ENCODE measurements around the gene FYB2. TPM values are rescaled to one million over a fixed set of nuclear protein-coding genes. Genes with fewer than 3 reads are reported as not detected.

FYB2 gene, protein sequence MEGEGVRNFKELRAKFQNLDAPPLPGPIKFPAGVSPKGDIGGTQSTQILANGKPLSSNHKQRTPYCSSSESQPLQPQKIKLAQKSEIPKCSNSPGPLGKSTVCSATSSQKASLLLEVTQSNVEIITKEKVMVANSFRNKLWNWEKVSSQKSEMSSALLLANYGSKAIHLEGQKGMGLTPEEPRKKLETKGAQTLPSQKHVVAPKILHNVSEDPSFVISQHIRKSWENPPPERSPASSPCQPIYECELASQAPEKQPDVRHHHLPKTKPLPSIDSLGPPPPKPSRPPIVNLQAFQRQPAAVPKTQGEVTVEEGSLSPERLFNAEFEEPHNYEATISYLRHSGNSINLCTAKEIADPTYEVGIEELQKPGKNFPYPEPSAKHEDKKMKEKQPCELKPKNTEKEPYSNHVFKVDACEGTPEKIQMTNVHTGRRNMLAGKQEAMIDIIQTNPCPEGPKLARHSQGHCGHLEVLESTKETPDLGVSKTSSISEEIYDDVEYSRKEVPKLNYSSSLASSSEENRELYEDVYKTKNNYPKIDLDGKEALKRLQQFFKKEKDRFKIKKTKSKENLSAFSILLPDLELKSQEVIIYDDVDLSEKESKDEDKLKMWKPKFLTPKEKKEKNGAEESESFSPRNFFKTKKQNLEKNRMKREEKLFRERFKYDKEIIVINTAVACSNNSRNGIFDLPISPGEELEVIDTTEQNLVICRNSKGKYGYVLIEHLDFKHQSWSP
- total RNA-seq (ENCODE audit: low replicate concordance): 0.76 and 1.3 TPM in 2 replicates
- long read RNA-seq, partial matches to known transcripts: 1 of 3 reads
- long read RNA-seq, other reads (novel, unspliced or antisense): 2 of 3 reads

GRCh38 chr1:56819387-56819899, at the start of gene FYB2:
Gene FYB2, minus strand, starts transcription at chr1:56819404. Its CDS starts 114 bp downstream, at chr1:56819290.
- Mint-ChIP-seq H3K27me3 (peaks cover 5% of the 10 kb centered on the region), H3K27ac (no peak within 1 kb of the TSS), H3K9me3 (peaks cover 5% of the 10 kb centered on the region), H3K4me1 (ENCODE audit: unreplicated experiment) (peaks cover 35% of the 10 kb centered on the region), H3K4me3 (peak within 1 kb of the TSS; percentile 42), H3K36me3 (no peaks in the 10 kb centered on the region)
- DNase-seq (ENCODE audit: extremely low spot score, unreplicated experiment): no peak
- TF ChIP-seq, protein P1, sequence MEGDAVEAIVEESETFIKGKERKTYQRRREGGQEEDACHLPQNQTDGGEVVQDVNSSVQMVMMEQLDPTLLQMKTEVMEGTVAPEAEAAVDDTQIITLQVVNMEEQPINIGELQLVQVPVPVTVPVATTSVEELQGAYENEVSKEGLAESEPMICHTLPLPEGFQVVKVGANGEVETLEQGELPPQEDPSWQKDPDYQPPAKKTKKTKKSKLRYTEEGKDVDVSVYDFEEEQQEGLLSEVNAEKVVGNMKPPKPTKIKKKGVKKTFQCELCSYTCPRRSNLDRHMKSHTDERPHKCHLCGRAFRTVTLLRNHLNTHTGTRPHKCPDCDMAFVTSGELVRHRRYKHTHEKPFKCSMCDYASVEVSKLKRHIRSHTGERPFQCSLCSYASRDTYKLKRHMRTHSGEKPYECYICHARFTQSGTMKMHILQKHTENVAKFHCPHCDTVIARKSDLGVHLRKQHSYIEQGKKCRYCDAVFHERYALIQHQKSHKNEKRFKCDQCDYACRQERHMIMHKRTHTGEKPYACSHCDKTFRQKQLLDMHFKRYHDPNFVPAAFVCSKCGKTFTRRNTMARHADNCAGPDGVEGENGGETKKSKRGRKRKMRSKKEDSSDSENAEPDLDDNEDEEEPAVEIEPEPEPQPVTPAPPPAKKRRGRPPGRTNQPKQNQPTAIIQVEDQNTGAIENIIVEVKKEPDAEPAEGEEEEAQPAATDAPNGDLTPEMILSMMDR (conservative IDR thresholded peaks at IDR 0.05): no peak

DNA sequence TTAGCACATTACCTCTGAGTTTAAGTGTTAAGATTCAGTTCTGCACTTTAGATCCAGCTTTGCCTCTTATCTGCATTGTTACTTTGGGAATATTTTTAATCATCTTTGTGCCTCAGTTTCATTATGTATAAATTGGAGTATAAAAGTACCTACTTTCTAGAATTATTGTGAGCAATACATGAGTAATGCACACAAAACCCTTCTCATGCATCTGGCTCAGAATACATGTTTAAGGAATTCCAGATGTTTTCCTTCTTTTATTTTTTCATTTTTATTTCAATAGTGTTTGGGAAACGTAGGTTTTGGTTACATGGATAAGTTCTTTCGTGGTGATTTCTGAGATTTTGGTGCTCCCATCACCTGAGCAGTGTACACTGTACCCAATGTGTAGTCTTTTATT, 49.6 kb upstream of the FYB2 start:
- Mint-ChIP-seq H3K4me1 (ENCODE audit: unreplicated experiment) (no peaks in the 10 kb centered on the region), H3K4me3 (no peak overlapping the region), H3K36me3 (no peaks in the 10 kb centered on the region), H3K27ac (no peak overlapping the region), H3K9me3 (peaks cover 6% of the 10 kb centered on the region), H3K27me3 (peaks cover 7% of the 10 kb centered on the region)
- no peak for DNase-seq (ENCODE audit: extremely low spot score, unreplicated experiment)
- TF ChIP-seq, protein P1 (conservative IDR thresholded peaks at IDR 0.05): no peak

- DNase-seq (ENCODE audit: extremely low spot score, unreplicated experiment): no peak
- Mint-ChIP-seq H3K27me3 (peaks cover 5% of the 10 kb centered on the region), H3K27ac (no peak overlapping the region), H3K4me3 (no peak overlapping the region), H3K4me1 (ENCODE audit: unreplicated experiment) (no peaks in the 10 kb centered on the region), H3K9me3 (peaks cover 6% of the 10 kb centered on the region), H3K36me3 (no peaks in the 10 kb centered on the region)
- TF ChIP-seq, protein P1 (conservative IDR thresholded peaks at IDR 0.05): no peak
These were observed 48.3 kb upstream of the FYB2 start for GRCh38 chr1:56867491-56867890.

DNA sequence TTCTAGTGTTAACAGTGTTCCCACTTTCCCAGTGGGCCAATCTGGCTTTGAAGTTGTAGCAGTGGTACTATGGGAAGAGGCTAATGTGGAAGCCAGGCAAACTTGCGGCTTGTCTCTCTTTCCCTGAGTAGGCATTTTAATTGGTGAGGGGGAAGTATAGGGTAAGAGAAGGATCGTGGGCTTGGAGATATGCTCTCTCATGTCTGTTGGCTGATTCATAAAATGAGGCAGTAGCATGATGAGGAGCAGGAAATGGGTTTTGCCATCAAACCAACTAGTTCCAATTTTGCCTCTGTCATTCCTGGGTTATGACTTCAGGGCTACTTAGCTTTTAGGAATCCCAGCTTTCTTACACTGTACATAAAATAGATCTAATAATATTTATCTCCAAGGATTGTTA, 47.5 kb upstream of the FYB2 start:
- Mint-ChIP-seq H3K4me1 (ENCODE audit: unreplicated experiment) (no peaks in the 10 kb centered on the region), H3K27ac (no peak overlapping the region), H3K27me3 (peaks cover 5% of the 10 kb centered on the region), H3K9me3 (peaks cover 6% of the 10 kb centered on the region), H3K4me3 (no peak overlapping the region), H3K36me3 (no peaks in the 10 kb centered on the region)
- no peak for DNase-seq (ENCODE audit: extremely low spot score, unreplicated experiment)
- TF ChIP-seq, protein P1 (conservative IDR thresholded peaks at IDR 0.05): no peak

GRCh38 chr1:56864430-56864829, 45.2 kb upstream of the FYB2 start:
- H3K36me3 Mint-ChIP-seq: no peaks in the 10 kb centered on the region
- H3K4me3 Mint-ChIP-seq: no peak overlapping the region
- H3K27me3 Mint-ChIP-seq: peaks cover 7% of the 10 kb centered on the region
- TF ChIP-seq, protein P1 (conservative IDR thresholded peaks at IDR 0.05): no peak
- DNase-seq (ENCODE audit: extremely low spot score, unreplicated experiment): no peak
- H3K4me1 Mint-ChIP-seq (ENCODE audit: unreplicated experiment): no peaks in the 10 kb centered on the region
- no peak overlapping the region for H3K27ac Mint-ChIP-seq
- peaks cover 10% of the 10 kb centered on the region for H3K9me3 Mint-ChIP-seq

All from type B pancreatic cell (in vitro differentiated cells).